DMS153 treated with DMSO at 0.1 percent for 48 hours (cell line): Measurements from ENCODE around the gene ST8SIA3.
"Not testable (repeated sequence)": the region's sequence is repeated elsewhere in the genome, so short reads cannot be mapped to it uniquely, and the experiment has no call there.

ENCODE experiments used
- DNase-seq: peaks from one replicate; lab custom pipeline; 2025; ENCODE audit not compliant: unreplicated experiment; lab: John Stamatoyannopoulos, UW

Gene ST8SIA3

DNA sequence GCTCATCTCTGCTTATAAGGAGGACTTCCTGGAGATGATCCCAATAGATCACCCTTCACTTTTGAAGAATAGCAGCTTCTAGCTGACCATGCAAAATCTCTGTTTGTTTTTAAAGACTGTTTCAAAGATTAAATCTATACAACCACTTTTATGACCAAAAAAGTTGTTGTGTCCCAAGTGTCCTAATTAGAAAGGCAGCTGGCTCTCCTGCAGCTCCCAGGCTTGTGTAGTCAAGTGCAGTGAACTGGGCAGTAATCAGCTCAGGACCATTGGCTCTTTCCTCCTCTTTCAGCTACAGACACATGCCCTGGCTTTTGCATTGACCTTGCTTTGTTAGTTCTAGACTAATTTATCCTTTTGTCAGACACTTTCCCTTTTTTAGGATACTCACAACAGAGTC is 10.4 kb downstream of the ST8SIA3 start:
- no peak for DNase-seq

DNA sequence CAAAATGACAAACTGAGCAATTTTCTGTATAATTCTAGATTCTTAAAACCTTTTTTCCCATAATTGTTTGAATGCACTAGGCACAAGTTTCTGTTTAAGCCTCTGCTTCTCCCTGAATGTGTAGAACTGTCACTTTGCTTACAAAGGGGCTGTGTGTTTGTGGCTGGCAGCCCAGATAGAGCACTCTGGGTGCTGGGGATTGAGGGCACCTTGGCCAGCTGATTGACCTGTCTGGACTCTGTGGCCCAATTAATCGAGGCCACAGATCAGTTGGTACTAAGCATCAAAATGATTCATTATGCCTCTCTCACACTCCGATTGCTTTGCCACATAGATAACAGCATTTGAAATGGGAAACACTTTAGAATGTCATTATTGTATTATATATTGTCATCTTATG is 12.1 kb downstream of the ST8SIA3 start:
- DNase-seq = no peak

DNA sequence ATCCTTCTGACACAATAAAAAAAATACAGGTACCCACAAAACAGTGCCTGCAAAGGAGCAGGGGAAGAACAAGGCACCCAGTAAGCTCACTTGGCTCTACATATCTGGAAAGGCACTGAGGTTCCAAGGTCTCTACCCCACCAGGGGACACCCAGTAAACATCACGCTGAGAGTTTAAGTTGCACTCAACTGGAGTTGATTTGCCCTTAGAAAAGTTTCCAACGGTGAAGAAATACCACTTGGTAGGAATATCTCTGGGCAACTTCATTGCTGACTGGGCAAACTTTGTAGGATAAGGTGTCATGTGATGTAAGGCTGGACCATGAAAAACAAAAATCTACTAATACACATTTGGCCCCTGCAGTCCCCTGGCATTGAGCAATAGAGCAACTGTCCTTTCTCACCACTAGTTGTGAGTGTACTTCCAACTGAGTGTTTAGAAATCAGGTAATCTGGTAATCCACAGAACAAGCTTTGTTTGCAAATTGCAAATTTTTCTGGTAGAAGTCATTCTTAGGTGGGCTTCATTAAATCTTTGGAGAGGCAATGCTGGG is 14.2 kb downstream of the ST8SIA3 start:
- no peak for DNase-seq

DNA sequence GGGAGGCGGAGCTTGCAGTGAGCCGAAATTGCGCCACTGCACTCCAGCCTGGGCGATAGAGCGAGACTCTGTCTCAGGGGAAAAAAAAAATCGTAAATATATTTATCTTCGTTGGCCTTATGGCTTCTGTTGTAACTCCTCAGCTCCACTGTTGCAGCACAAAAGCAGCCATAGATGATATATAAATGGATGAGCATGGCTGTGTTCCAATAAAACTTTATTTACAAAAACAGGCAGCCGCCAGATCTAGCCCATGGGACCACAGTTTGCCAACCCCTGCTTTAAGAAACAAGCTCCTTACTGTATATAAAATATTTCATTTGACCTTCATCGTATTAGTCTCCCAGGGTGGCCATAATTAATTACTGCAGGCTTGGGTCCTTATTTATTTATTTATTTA is 20.1 kb downstream of the ST8SIA3 start:
- no peak for DNase-seq

DNA sequence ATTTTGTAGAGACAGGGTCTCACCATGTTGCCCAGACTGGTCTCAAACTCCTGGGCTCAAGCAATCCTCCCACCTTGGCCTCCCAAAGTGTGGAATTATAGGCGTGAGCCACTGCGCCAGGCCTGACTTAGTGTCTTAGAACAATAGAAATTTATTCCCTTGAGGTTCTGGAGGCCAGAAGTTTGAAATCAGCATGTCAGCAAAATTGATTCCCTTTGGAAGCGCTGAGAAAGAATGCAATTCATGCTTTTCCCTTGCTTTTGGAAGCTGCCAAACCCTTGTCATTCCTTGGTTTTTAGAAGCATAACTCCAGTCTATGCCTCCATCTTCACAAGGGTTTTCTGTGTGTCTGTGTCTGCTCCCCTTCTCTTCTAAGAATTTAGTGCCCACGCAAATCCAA is 20.7 kb downstream of the ST8SIA3 start:
- DNase-seq = no peak

DNA sequence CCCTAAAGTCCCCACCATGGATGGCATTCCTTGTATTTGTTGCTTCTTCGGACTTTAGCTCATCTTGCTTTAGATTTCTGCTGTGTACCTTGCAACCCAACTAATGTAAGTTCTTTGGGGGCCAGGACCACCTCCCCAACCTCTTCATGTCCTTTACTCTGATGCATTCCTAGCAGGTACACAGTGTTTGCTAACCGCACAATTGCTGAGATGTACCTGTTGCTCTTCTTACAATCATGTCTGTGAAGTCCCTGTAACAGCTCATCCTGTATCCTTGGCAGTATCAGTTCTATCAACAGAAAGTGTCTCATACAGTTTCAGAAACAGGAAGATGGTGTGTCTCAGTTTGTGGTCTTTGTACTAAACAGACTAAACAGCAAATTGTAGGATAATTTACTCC is 24.1 kb downstream of the ST8SIA3 start:
- DNase-seq = no peak

DNA sequence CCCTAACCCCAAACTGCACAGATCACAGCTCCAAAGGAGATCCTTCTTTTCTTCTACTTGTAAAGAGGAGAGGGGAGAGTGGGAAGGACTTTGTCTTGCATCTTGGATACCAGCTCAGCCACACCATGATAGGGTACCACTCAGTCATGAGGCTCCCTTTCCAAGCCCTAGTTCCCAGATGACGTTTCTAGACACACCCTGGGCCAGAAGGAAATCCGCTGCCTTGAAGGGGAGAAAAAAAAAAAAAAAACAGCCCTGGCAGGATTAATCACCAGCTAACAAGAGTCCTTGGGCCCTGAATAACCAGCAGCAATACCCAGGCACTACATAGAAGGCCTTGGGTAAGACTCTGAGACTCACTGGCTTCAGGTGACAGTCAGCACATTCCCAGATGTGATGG is 36.9 kb downstream of the ST8SIA3 start:
- DNase-seq = no peak

DNA sequence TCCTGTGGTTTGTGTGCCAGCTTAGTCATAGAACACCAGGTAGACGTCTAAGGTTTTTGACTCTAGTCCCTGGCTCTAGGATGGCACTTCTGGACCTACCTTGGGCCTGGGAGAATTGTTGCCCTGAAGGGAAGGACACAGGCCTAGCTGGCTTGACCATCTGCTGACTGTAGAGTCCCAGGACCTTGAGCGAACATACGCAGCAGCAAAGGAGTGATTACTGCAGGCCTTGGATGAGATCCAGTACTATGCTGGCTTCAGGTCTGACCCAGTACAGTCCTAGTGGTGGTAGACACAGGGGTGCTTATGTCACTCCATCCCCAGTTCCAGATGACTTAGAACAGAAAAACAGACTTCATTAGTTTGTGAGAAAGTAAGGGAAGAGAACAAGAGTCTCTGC is 37.7 kb downstream of the ST8SIA3 start:
- no peak for DNase-seq

DNA sequence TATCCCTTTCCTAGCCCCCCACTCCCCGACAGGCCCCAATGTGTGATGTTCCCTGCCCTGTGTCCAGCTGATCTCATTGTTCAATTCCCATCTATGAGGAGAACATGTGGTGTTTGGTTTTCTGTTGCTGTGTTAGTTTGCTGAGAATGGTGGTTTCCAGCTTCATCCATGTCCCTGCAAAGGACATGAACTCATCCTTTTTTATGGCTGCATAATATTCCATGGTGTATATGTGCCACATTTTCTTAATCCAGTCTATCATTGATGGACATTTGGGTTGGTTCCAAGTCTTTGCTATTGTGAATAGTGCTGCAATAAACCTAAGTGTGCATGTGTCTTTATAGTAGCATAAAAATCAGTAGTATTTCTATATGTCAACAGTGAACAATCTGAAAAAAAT is 42.4 kb downstream of the ST8SIA3 start:
- not testable (repeated sequence) for DNase-seq

DNA sequence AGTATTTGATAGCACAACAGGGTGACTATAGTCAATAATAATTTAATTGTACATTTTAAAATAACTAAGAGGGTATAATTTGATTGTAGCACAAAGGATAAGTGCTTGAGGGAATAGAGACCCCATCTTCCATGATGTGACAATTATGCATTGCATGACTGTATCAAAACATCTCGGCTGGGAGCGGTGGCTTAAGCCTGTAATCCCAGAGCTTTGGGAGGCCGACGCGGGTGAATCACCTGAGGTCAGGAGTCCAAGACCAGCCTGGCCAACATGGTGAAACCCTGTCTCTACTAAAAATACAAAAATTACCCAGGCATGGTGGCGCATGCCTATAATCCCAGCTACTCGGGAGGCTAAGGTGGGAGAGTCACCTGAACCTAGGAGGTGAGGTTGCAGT is 44.5 kb downstream of the ST8SIA3 start:
- DNase-seq = not testable (repeated sequence)

DNA sequence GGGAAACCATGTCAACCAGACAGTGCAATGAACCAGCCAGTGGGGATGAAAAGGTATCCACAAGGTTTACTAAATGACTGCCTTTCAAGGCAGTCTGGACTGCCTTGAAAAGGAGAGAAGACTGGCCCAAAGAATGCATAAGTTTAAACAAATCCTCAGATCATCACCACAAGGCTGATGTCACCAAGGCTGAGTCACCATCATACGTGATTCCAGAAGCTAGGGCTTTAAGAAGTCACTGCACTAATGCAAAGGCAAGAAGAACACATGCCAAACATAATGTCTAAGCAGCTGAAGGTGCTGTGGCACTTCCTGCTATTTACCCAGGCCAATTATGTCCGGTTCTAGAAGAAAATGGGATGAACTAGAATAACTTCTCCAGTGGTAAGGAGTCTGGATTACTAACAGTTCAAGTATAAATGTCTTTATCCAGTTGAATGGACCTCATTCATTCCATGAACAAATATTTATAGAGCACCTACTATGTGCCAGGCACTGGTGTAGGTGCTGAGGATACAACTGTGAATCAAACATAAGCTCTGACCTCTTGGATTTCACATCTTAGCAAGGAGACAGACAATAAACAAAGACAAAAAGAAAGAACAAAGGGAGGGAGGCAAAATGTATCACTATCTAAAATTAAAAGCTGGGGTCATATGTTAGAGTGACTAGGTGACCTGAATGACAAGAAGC is 45.2 kb downstream of the ST8SIA3 start:
- DNase-seq = no peak

DNA sequence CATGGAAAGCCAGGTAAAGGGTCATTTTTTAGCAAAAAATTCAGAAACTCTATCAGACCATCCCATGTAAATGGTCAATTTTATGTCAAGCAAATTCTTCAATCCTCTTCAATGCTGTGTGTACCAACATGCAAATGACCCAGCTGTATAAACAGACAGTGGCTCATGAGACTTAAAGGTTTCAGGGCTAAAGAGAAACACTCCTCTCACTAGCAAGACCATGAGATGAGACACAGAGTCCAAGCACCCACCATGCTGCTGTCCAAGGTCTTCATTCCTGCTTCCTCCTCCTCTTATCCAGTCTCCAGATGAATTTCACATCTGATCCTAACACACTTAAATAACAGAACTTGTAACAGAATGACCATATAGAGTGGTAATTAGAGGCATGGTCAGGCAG is 52.0 kb downstream of the ST8SIA3 start:
- DNase-seq = no peak

DNA sequence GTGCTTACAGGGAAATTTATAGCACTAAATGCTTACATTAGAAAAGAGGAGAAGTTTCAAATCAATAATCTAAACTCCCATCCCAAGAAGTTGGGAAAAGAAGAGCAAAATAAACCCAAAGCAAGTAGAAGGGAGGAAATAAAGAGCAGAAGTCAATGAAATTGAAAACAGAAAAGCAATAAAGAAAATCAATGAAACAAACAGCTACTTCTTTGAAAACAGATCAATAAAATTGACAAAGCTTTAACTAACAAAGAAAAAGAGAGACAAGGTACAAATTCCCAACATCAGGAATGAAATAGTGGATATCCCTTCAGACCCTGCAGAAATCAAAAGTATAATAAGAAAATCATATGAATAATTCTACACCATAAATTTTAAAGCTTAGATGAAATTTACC is 57.3 kb downstream of the ST8SIA3 start:
- no peak for DNase-seq

DNA sequence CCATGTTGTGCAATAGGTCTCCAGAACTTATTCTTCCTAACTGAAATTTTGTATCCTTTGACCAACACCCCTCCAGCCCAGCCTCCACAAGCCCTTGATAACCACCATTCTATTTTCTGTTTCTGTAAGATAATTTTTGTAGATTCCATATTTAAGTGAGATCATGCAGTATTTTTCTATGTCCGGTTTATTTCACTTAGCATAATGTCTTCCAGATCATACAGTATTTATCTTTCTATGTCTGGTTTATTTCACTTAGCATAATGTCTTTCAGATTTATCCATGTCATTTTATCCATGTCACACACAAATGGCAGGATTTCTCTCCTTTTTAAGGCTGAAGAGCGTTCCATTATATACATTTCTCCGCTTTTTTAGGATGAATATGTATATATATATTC is 58.4 kb downstream of the ST8SIA3 start:
- no peak for DNase-seq

DNA sequence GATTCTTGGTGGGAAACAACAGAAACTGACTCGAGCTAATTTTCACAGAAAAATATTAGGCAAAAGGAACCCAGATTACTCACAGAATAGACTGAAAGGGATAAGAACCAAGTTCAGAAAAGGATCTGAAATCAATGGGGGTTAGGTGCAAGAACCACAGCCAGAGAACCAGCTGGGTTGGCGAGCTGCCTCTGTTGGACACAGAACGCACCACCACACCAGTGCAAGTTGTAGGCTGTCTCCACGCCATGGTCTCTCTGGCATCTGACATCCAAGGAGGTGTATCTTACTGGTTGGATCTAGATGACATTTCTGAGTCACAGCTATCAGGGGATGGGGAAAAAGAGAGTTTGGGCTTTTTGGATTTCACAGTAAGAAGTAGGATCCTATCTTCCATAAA is 64.2 kb downstream of the ST8SIA3 start:
- no peak for DNase-seq
